OCI-LY1 (cell line): ENCODE measurements around the gene CXCL1.

Source experiments
- H2AFZ ChIP-seq: fragments of 200-600 bp; sonication (generic), shearing (Covaris generic); 2 replicates; pipeline ENCODE4 v1.6.0; 2014; ENCODE audit warnings: antibody characterized with exemption, mild to moderate bottlenecking, low read length
- H3F3A ChIP-seq: fragments of 200-600 bp; sonication (generic), shearing (Covaris generic); 2 replicates; pipeline ENCODE4 v1.6.0; 2014; ENCODE audit warnings: mild to moderate bottlenecking, antibody characterized with exemption, low read length, moderate library complexity; ENCODE audit not compliant: insufficient read depth
- H3K27ac ChIP-seq: fragments of 200-600 bp; sonication (generic); 2 replicates; pipeline ENCODE4 v1.5.1; 2014; ENCODE audit warnings: low read length, mixed run types, mild to moderate bottlenecking, low read depth; ENCODE audit not compliant: poor library complexity, severe bottlenecking
- H3K27me3 ChIP-seq: fragments of 200-600 bp; sonication (generic); 2 replicates; pipeline ENCODE4 v1.6.0; 2014; ENCODE audit warnings: antibody characterized with exemption, mild to moderate bottlenecking, low read length, moderate library complexity; ENCODE audit not compliant: insufficient read depth
- H3K36me3 ChIP-seq: fragments of 200-600 bp; sonication (generic); 2 replicates; pipeline ENCODE4 v1.6.1; 2014; ENCODE audit warnings: mild to moderate bottlenecking, antibody characterized with exemption, low read length, moderate library complexity, mixed read lengths; ENCODE audit not compliant: insufficient read depth
- H3K4me1 ChIP-seq: fragments of 200-600 bp; sonication (generic); 2 replicates; pipeline ENCODE4 v1.5.1; 2014; ENCODE audit warnings: mild to moderate bottlenecking, low read length, moderate library complexity; ENCODE audit not compliant: insufficient read depth, severe bottlenecking
- H3K4me2 ChIP-seq: fragments of 200-600 bp; sonication (generic), shearing (Covaris generic); 2 replicates; pipeline ENCODE4 v1.6.1; 2014; ENCODE audit warnings: low read length
- H3K4me3 ChIP-seq: fragments of 200-600 bp; sonication (generic); 2 replicates; pipeline ENCODE4 v1.5.1; 2014; ENCODE audit warnings: low read length, low read depth, mild to moderate bottlenecking, mixed read lengths; ENCODE audit not compliant: poor library complexity, severe bottlenecking
- H3K79me2 ChIP-seq: fragments of 200-600 bp; shearing (Covaris generic); 2 replicates; pipeline ENCODE4 v1.6.1; 2016; ENCODE audit warnings: mixed run types, low read length, mixed read lengths; ENCODE audit not compliant: insufficient read depth
- H3K9ac ChIP-seq: fragments of 200-600 bp; sonication (generic), shearing (Covaris generic); 2 replicates; pipeline ENCODE4 v1.6.1; 2014; ENCODE audit warnings: mild to moderate bottlenecking, low read length, mixed read lengths
- H3K9me2 ChIP-seq: fragments of 200-600 bp; sonication (generic), shearing (Covaris generic); 2 replicates; pipeline ENCODE4 v1.6.1; 2014; ENCODE audit warnings: low read depth, mild to moderate bottlenecking, low read length, mixed read lengths
- H3K9me3 ChIP-seq: fragments of 200-600 bp; shearing (Covaris generic); 2 replicates; pipeline ENCODE4 v1.6.1; 2014; ENCODE audit warnings: low read length, mixed read lengths
- H4K20me1 ChIP-seq: fragments of 200-600 bp; sonication (generic), shearing (Covaris generic); 2 replicates; pipeline ENCODE4 v1.6.0; 2016; ENCODE audit warnings: mild to moderate bottlenecking, low read length; ENCODE audit not compliant: insufficient read depth
- EZH2 ChIP-seq: fragments of 200-600 bp; sonication (generic), shearing (Covaris generic); IDR thresholded peaks from 2 replicates; pipeline ENCODE4 v1.8.0; 2017; ENCODE audit warnings: borderline replicate concordance, mixed run types, mild to moderate bottlenecking, antibody characterized with exemption, low read length, moderate library complexity, mixed read lengths
- TF ChIP-seq, protein P1 (sequence below): fragments of 200-600 bp; sonication (generic), shearing (Covaris generic); IDR thresholded peaks from 2 replicates; pipeline ENCODE4 v1.5.1; 2017; ENCODE audit warnings: mild to moderate bottlenecking, antibody characterized with exemption, low read length, moderate library complexity, mixed read lengths

Gene CXCL1

DNA sequence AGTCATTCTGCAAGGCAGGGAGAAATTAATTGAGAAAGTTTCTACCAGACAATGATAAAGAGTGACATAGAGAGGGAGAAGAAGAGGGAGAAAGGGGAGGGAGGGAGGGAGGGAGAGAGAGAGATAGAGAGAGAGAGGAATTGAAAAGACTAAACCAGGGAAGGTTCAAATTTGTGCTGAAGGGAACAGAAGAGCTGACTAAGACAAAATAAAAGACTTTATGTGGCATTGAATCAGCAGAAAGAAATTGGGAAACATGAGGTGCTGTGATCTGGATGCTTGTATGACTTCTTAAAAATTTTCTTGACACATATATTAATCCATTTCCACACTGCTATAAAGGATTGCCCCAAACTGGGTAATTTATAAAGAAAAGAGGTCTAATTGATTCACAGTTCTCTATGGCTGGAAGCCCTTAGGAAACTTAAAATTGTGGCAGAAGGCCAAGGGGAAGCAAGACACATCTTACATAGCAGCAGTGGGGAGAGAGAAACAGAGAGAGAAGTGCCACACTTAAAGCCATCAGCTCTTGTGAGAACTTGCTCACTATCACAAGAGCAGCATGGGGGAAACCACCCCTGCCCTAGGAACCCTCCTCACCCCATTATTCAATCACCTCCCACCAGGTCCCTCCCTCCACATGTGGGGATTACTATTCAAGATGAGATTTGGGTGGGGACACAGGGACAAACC lies 46.2 kb upstream of the CXCL1 start:
- Histone ChIP-seq H2AFZ (no peak overlapping the region), H3K79me2 (no peaks in the 10 kb centered on the region), H3K36me3 (no peaks in the 10 kb centered on the region), H4K20me1 (no peaks in the 10 kb centered on the region), H3K4me3 (no peak overlapping the region), H3K4me1 (no peaks in the 10 kb centered on the region), H3K27me3 (no peaks in the 10 kb centered on the region), H3K27ac (no peak overlapping the region), H3F3A (no peaks in the 10 kb centered on the region), H3K9me2 (no peaks in the 10 kb centered on the region), H3K9me3 (no peaks in the 10 kb centered on the region), H3K9ac (no peak overlapping the region), H3K4me2 (no peak overlapping the region)
- TF ChIP-seq, protein P1, sequence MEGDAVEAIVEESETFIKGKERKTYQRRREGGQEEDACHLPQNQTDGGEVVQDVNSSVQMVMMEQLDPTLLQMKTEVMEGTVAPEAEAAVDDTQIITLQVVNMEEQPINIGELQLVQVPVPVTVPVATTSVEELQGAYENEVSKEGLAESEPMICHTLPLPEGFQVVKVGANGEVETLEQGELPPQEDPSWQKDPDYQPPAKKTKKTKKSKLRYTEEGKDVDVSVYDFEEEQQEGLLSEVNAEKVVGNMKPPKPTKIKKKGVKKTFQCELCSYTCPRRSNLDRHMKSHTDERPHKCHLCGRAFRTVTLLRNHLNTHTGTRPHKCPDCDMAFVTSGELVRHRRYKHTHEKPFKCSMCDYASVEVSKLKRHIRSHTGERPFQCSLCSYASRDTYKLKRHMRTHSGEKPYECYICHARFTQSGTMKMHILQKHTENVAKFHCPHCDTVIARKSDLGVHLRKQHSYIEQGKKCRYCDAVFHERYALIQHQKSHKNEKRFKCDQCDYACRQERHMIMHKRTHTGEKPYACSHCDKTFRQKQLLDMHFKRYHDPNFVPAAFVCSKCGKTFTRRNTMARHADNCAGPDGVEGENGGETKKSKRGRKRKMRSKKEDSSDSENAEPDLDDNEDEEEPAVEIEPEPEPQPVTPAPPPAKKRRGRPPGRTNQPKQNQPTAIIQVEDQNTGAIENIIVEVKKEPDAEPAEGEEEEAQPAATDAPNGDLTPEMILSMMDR = no peak
- TF ChIP-seq EZH2 = no peak

DNA sequence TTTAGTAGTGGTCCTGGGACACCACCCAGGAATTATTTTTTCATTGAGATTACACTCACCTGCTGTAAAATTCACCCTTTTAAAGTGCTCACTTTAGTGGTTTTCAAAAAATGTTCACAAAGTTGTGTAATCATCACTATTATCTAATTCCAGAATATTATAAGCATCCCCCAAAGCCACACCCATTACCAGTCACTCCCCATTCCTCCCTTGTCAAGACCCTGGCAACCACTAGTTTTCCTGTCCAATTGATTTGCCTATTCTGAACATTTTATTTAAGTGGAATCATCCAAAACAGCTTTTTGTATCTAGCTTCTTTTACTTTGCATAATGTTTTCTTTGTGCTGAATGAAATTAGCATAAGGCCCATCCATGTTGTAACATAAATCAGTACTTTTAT lies 45.4 kb upstream of the CXCL1 start:
- TF ChIP-seq EZH2 = no peak
- TF ChIP-seq, protein P1 = no peak
- Histone ChIP-seq H3K9ac (no peak overlapping the region), H3K27ac (no peak overlapping the region), H4K20me1 (no peaks in the 10 kb centered on the region), H3K79me2 (no peaks in the 10 kb centered on the region), H3K9me2 (no peaks in the 10 kb centered on the region), H3K4me1 (no peaks in the 10 kb centered on the region), H3F3A (no peaks in the 10 kb centered on the region), H3K27me3 (no peaks in the 10 kb centered on the region), H3K4me3 (no peak overlapping the region), H3K36me3 (no peaks in the 10 kb centered on the region), H3K9me3 (no peaks in the 10 kb centered on the region), H2AFZ (no peak overlapping the region), H3K4me2 (no peak overlapping the region)

DNA sequence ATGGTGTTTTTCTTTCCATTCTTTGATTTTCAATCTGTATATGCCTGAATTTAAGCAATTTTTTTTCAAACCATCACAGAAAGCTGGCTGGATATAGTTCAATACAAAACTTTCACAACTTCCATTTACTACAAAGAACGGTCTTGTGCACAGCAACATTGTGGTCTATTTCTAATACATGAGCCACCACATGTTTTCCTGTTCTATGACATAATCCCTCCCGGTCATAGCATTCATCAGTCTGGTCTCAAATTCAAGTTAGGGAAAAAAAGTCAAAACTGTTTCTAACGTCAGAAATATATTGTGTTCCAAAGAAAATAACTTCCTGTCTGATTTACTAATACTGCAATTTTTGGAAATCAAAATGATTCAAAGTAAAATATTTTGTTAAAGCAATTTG lies 40.2 kb upstream of the CXCL1 start:
- Histone ChIP-seq H2AFZ (no peak overlapping the region), H3K9me2 (no peaks in the 10 kb centered on the region), H3K27me3 (no peaks in the 10 kb centered on the region), H3K27ac (no peak overlapping the region), H3K79me2 (no peaks in the 10 kb centered on the region), H4K20me1 (no peaks in the 10 kb centered on the region), H3K9me3 (no peaks in the 10 kb centered on the region), H3K4me2 (no peak overlapping the region), H3K36me3 (no peaks in the 10 kb centered on the region), H3F3A (no peaks in the 10 kb centered on the region), H3K9ac (no peak overlapping the region), H3K4me1 (no peaks in the 10 kb centered on the region), H3K4me3 (no peak overlapping the region)
- TF ChIP-seq, protein P1 = no peak
- no peak for TF ChIP-seq EZH2
